ENCODE measurements around the gene EVI5L. TPM values are rescaled to one million over a fixed set of nuclear protein-coding genes. Genes with fewer than 3 reads are reported as not detected.

The EVI5L gene
- total and polyA plus RNA-seq, 4 donors = 1.4 to 5.0 (median 4.4) TPM

DNA sequence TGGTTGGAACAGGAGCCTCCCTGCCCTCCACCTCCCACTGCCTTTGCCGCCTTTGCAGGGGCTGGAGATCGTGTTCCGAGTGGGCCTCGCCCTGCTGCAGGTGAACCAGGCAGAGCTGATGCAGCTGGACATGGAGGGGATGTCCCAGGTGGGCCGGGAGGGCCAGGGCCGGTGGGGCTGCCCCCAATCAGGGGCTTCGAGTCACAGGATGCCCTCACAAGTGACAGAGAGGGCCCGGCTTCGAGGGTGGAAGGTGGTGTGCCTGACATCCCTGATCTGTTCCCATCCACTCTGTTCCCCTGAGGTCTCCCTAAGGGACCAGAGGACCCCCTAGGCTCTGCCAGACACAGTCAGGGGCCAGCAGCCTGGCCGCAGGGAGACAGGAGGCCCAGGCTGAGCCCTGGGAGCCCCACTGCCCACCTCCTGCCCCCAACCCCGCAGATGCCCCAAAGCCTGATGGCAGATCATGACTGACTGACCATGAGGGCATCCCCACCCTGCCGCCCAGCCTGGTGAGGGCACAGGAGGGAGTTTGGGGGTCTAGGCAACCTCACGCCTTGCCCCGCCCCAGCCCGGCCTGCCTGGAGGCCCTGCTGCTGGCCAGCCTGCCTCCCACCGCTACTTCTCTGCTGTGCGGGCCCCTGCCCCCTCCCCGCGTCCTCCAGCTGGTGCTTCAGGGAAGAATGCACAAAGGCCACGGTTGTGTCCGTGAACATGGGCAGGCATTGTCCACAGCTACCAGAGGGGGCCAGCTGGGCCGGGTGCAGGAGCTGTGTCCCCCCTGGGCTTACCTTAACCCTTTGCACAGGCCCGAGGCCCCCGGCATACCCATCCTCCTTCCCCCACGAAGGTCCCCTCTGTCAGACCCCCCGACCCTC lies 21.8 kb downstream of the EVI5L start:
- Histone ChIP-seq H3K27ac (ENCODE audit: low read depth in 1 of 2, low read length in 2 of 2) (no peak overlapping the region), H3K9me3 (ENCODE audit: control insufficient read depth in 4 of 4, low read length in 3 of 4) (no peaks in the 10 kb centered on the region), H3K27me3 (ENCODE audit: control insufficient read depth in 4 of 4, insufficient read depth in 4 of 4, low read length in 3 of 4) (no peaks in the 10 kb centered on the region), H3K9ac (ENCODE audit: low read depth in 1 of 2, low read length in 2 of 2) (no peak overlapping the region), H3K36me3 (ENCODE audit: control insufficient read depth in 4 of 4, insufficient read depth in 3 of 4, low read depth in 1 of 4, low read length in 3 of 4) (no peaks in the 10 kb centered on the region), H3K4me3 (ENCODE audit: low read depth in 1 of 3, low read length in 3 of 3) (no peak overlapping the region), H3K4me1 (ENCODE audit: control insufficient read depth in 4 of 4, insufficient read depth in 4 of 4, low read length in 3 of 4) (peaks cover 5 to 12% (median 6%) of the 10 kb centered on the region in 4 donors)
- WGBS = 91% methylated on average over 26 of the region's 26 CpGs
- DNase-seq (ENCODE audit: low spot score) = no peak
- TF ChIP-seq RXRA (IDR thresholded peaks at IDR 0.05) = no peak
- no peak for TF ChIP-seq GABPA (IDR thresholded peaks at IDR 0.05 in 1 of 2, conservative IDR thresholded peaks at IDR 0.05 in 1 of 2)
- TF ChIP-seq, protein P1, sequence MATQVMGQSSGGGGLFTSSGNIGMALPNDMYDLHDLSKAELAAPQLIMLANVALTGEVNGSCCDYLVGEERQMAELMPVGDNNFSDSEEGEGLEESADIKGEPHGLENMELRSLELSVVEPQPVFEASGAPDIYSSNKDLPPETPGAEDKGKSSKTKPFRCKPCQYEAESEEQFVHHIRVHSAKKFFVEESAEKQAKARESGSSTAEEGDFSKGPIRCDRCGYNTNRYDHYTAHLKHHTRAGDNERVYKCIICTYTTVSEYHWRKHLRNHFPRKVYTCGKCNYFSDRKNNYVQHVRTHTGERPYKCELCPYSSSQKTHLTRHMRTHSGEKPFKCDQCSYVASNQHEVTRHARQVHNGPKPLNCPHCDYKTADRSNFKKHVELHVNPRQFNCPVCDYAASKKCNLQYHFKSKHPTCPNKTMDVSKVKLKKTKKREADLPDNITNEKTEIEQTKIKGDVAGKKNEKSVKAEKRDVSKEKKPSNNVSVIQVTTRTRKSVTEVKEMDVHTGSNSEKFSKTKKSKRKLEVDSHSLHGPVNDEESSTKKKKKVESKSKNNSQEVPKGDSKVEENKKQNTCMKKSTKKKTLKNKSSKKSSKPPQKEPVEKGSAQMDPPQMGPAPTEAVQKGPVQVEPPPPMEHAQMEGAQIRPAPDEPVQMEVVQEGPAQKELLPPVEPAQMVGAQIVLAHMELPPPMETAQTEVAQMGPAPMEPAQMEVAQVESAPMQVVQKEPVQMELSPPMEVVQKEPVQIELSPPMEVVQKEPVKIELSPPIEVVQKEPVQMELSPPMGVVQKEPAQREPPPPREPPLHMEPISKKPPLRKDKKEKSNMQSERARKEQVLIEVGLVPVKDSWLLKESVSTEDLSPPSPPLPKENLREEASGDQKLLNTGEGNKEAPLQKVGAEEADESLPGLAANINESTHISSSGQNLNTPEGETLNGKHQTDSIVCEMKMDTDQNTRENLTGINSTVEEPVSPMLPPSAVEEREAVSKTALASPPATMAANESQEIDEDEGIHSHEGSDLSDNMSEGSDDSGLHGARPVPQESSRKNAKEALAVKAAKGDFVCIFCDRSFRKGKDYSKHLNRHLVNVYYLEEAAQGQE (IDR thresholded peaks at IDR 0.05) = no peak
- no peak for TF ChIP-seq FOXA1 (IDR thresholded peaks at IDR 0.05)
- no peak for TF ChIP-seq RAD21 (IDR thresholded peaks at IDR 0.05)
- no peak for TF ChIP-seq FOXA2 (IDR thresholded peaks at IDR 0.05)
- TF ChIP-seq TAF1 (conservative IDR thresholded peaks at IDR 0.05) = no peak
- TF ChIP-seq, protein P2, sequence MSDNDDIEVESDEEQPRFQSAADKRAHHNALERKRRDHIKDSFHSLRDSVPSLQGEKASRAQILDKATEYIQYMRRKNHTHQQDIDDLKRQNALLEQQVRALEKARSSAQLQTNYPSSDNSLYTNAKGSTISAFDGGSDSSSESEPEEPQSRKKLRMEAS (IDR thresholded peaks at IDR 0.05) = no peak
- TF ChIP-seq, protein P3, sequence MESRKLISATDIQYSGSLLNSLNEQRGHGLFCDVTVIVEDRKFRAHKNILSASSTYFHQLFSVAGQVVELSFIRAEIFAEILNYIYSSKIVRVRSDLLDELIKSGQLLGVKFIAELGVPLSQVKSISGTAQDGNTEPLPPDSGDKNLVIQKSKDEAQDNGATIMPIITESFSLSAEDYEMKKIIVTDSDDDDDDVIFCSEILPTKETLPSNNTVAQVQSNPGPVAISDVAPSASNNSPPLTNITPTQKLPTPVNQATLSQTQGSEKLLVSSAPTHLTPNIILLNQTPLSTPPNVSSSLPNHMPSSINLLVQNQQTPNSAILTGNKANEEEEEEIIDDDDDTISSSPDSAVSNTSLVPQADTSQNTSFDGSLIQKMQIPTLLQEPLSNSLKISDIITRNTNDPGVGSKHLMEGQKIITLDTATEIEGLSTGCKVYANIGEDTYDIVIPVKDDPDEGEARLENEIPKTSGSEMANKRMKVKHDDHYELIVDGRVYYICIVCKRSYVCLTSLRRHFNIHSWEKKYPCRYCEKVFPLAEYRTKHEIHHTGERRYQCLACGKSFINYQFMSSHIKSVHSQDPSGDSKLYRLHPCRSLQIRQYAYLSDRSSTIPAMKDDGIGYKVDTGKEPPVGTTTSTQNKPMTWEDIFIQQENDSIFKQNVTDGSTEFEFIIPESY (IDR thresholded peaks at IDR 0.05) = no peak
- TF ChIP-seq, protein P4, sequence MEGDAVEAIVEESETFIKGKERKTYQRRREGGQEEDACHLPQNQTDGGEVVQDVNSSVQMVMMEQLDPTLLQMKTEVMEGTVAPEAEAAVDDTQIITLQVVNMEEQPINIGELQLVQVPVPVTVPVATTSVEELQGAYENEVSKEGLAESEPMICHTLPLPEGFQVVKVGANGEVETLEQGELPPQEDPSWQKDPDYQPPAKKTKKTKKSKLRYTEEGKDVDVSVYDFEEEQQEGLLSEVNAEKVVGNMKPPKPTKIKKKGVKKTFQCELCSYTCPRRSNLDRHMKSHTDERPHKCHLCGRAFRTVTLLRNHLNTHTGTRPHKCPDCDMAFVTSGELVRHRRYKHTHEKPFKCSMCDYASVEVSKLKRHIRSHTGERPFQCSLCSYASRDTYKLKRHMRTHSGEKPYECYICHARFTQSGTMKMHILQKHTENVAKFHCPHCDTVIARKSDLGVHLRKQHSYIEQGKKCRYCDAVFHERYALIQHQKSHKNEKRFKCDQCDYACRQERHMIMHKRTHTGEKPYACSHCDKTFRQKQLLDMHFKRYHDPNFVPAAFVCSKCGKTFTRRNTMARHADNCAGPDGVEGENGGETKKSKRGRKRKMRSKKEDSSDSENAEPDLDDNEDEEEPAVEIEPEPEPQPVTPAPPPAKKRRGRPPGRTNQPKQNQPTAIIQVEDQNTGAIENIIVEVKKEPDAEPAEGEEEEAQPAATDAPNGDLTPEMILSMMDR (IDR thresholded peaks at IDR 0.05; ENCODE audit: low read depth, low read length, missing input control) = no peak
- no peak for TF ChIP-seq HNF4A (conservative IDR thresholded peaks at IDR 0.05)
- TF ChIP-seq NR2F2 (IDR thresholded peaks at IDR 0.05) = no peak
- TF ChIP-seq HNF4G (IDR thresholded peaks at IDR 0.05) = no peak
- TF ChIP-seq EGR1 (IDR thresholded peaks at IDR 0.05; ENCODE audit: low read depth in 2 of 2) = no peak
- TF ChIP-seq JUND (IDR thresholded peaks at IDR 0.05) = no peak
- TF ChIP-seq YY1 (IDR thresholded peaks at IDR 0.05) = no peak
- TF ChIP-seq SP1 (IDR thresholded peaks at IDR 0.05) = no peak
- TF ChIP-seq, protein P5, sequence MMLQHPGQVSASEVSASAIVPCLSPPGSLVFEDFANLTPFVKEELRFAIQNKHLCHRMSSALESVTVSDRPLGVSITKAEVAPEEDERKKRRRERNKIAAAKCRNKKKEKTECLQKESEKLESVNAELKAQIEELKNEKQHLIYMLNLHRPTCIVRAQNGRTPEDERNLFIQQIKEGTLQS (IDR thresholded peaks at IDR 0.05) = no peak
